Brain microvascular endothelial cell (primary cell): ENCODE results near the gene PAK2.

Experiments
- DNase-seq: peaks from one replicate; pipeline ENCODE4 v3.0.0-alpha.2; 2020
- H3K27ac ChIP-seq: fragments of 250-450 bp; sonication (Bioruptor Pico); 2 replicates; pipeline ENCODE4 v1.5.1; 2020; ENCODE audit warnings: mild to moderate bottlenecking, moderate library complexity
- H3K27me3 ChIP-seq: fragments of 250-450 bp; sonication (Bioruptor Pico); replicated peaks from 2 replicates; pipeline ENCODE4 v1.5.1; 2020; ENCODE audit warnings: mild to moderate bottlenecking
- H3K36me3 ChIP-seq: fragments of 250-450 bp; sonication (Bioruptor Pico); replicated peaks from 2 replicates; pipeline ENCODE4 v1.5.1; 2020; ENCODE audit warnings: mild to moderate bottlenecking
- H3K4me3 ChIP-seq: 2 replicates; pipeline ENCODE4 v1.5.1; 2011; ENCODE audit warnings: low read depth, mild to moderate bottlenecking, control low read depth, low read length, moderate library complexity
- in situ Hi-C: cut with HindIII; loops from 2 replicates; pipeline ENCODE4 v1.10.0; 2017; ENCODE audit warnings: low sequenced_read_pairs, low pct_ligation_motif_present
- TF ChIP-seq, protein P1 (sequence below): IDR thresholded peaks from 2 replicates; pipeline ENCODE4 v1.5.1; 2011; ENCODE audit warnings: low read depth, mild to moderate bottlenecking, moderate library complexity, low read length, control low read depth, inconsistent platforms; ENCODE audit errors: missing control alignments

PAK2 gene

GRCh38 chr3:196782511-196782910 lies 42.9 kb downstream of the PAK2 start:
- in situ Hi-C loops, result no loop called here
- peaks cover 18% of the 10 kb centered on the region for H3K36me3 ChIP-seq
- TF ChIP-seq, protein P1, sequence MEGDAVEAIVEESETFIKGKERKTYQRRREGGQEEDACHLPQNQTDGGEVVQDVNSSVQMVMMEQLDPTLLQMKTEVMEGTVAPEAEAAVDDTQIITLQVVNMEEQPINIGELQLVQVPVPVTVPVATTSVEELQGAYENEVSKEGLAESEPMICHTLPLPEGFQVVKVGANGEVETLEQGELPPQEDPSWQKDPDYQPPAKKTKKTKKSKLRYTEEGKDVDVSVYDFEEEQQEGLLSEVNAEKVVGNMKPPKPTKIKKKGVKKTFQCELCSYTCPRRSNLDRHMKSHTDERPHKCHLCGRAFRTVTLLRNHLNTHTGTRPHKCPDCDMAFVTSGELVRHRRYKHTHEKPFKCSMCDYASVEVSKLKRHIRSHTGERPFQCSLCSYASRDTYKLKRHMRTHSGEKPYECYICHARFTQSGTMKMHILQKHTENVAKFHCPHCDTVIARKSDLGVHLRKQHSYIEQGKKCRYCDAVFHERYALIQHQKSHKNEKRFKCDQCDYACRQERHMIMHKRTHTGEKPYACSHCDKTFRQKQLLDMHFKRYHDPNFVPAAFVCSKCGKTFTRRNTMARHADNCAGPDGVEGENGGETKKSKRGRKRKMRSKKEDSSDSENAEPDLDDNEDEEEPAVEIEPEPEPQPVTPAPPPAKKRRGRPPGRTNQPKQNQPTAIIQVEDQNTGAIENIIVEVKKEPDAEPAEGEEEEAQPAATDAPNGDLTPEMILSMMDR, result no peak
- H3K27ac ChIP-seq, result no peak overlapping the region
- DNase-seq, result no peak
- no peak overlapping the region for H3K4me3 ChIP-seq
- no peaks in the 10 kb centered on the region for H3K27me3 ChIP-seq

- Histone ChIP-seq H3K4me3 (no peak overlapping the region), H3K27me3 (no peaks in the 10 kb centered on the region), H3K36me3 (peaks cover 5% of the 10 kb centered on the region), H3K27ac (no peak overlapping the region)
- TF ChIP-seq, protein P1, result no peak
- in situ Hi-C loops, result no loop called here
- DNase-seq, result peak; percentile 23
Observed at GRCh38 chr3:196788528-196788927, 48.9 kb downstream of the PAK2 start.

GRCh38 chr3:196789885-196790359 lies 50.3 kb downstream of the PAK2 start:
- no peak overlapping the region for H3K27ac ChIP-seq
- in situ Hi-C loops, result no loop called here
- no peak for DNase-seq

DNA sequence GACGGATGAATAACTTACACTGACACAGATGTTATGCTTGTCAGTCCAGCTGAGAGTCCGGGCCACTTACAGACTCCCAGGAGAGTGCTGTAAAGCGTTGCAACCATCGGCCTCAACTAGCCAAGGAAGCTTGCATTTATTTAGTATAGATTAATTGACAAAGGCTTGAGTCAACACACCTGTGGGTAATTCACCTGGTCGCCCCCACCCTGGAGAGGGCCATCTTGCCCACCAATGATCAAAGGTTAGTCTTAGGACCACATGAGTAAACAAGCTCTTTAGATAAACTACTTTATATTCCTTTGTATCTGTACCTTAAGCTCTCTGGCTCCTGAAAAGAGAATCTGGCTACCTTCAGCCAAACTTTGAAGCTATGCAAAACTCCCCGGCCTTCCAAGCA lies 51.0 kb downstream of the PAK2 start:
- in situ Hi-C loops, result no loop called here
- DNase-seq, result no peak
- Histone ChIP-seq H3K27me3 (no peaks in the 10 kb centered on the region), H3K27ac (no peak overlapping the region), H3K36me3 (peaks cover 6% of the 10 kb centered on the region), H3K4me3 (no peak overlapping the region)
- TF ChIP-seq, protein P1, result no peak

More at GRCh38 chr3:196789885-196790359, 50.3 kb downstream of the PAK2 start:
- Histone ChIP-seq H3K4me3 (no peak overlapping the region), H3K36me3 (peaks cover 6% of the 10 kb centered on the region), H3K27me3 (no peaks in the 10 kb centered on the region)
- TF ChIP-seq, protein P1, result no peak

DNA sequence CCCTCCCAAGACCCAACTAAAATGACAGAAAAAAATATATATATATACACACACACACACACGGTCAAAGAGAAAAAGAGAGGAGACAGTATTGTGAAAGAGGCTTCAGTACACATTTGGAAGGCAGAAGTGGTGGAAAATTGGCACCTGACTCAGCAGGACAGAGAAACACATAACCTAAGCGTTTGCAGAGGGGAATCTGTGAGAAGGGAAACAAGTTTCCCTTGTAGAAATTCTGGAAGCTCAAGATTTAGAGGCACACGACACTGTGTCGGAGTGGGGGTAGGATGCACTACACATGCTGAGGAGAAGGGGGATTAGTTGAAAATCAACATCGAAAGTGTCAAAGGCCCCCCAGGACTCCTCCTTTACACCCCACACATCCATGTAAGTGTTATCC lies 53.1 kb downstream of the PAK2 start:
- H3K27me3 ChIP-seq, result no peaks in the 10 kb centered on the region
- no peak overlapping the region for H3K4me3 ChIP-seq
- DNase-seq, result no peak
- in situ Hi-C loops, result no loop called here
- H3K36me3 ChIP-seq, result peaks cover 4% of the 10 kb centered on the region
- H3K27ac ChIP-seq, result peak overlapping the region; percentile 65
- TF ChIP-seq, protein P1, result no peak

- in situ Hi-C loops, result no loop called here
- Histone ChIP-seq H3K36me3 (peaks cover 4% of the 10 kb centered on the region), H3K27ac (peak overlapping the region; percentile 65), H3K4me3 (no peak overlapping the region), H3K27me3 (no peaks in the 10 kb centered on the region)
- peak; percentile 93 for DNase-seq
- TF ChIP-seq, protein P1, result no peak
Observed at GRCh38 chr3:196793246-196793645, 53.6 kb downstream of the PAK2 start.
